OCI-LY1 (cell line): ENCODE data around the gene CHODL.

Source experiments
- H2AFZ ChIP-seq: fragments of 200-600 bp; sonication (generic), shearing (Covaris generic); 2 replicates; pipeline ENCODE4 v1.6.0; 2014; ENCODE audit warnings: antibody characterized with exemption, mild to moderate bottlenecking, low read length
- H3F3A ChIP-seq: fragments of 200-600 bp; sonication (generic), shearing (Covaris generic); 2 replicates; pipeline ENCODE4 v1.6.0; 2014; ENCODE audit warnings: mild to moderate bottlenecking, antibody characterized with exemption, low read length, moderate library complexity; ENCODE audit not compliant: insufficient read depth
- H3K27ac ChIP-seq: fragments of 200-600 bp; sonication (generic); 2 replicates; pipeline ENCODE4 v1.5.1; 2014; ENCODE audit warnings: low read length, mixed run types, mild to moderate bottlenecking, low read depth; ENCODE audit not compliant: poor library complexity, severe bottlenecking
- H3K27me3 ChIP-seq: fragments of 200-600 bp; sonication (generic); 2 replicates; pipeline ENCODE4 v1.6.0; 2014; ENCODE audit warnings: antibody characterized with exemption, mild to moderate bottlenecking, low read length, moderate library complexity; ENCODE audit not compliant: insufficient read depth
- H3K36me3 ChIP-seq: fragments of 200-600 bp; sonication (generic); 2 replicates; pipeline ENCODE4 v1.6.1; 2014; ENCODE audit warnings: mild to moderate bottlenecking, antibody characterized with exemption, low read length, moderate library complexity, mixed read lengths; ENCODE audit not compliant: insufficient read depth
- H3K4me1 ChIP-seq: fragments of 200-600 bp; sonication (generic); 2 replicates; pipeline ENCODE4 v1.5.1; 2014; ENCODE audit warnings: mild to moderate bottlenecking, low read length, moderate library complexity; ENCODE audit not compliant: insufficient read depth, severe bottlenecking
- H3K4me2 ChIP-seq: fragments of 200-600 bp; sonication (generic), shearing (Covaris generic); 2 replicates; pipeline ENCODE4 v1.6.1; 2014; ENCODE audit warnings: low read length
- H3K4me3 ChIP-seq: fragments of 200-600 bp; sonication (generic); 2 replicates; pipeline ENCODE4 v1.5.1; 2014; ENCODE audit warnings: low read length, low read depth, mild to moderate bottlenecking, mixed read lengths; ENCODE audit not compliant: poor library complexity, severe bottlenecking
- H3K79me2 ChIP-seq: fragments of 200-600 bp; shearing (Covaris generic); 2 replicates; pipeline ENCODE4 v1.6.1; 2016; ENCODE audit warnings: mixed run types, low read length, mixed read lengths; ENCODE audit not compliant: insufficient read depth
- H3K9ac ChIP-seq: fragments of 200-600 bp; sonication (generic), shearing (Covaris generic); 2 replicates; pipeline ENCODE4 v1.6.1; 2014; ENCODE audit warnings: mild to moderate bottlenecking, low read length, mixed read lengths
- H3K9me2 ChIP-seq: fragments of 200-600 bp; sonication (generic), shearing (Covaris generic); 2 replicates; pipeline ENCODE4 v1.6.1; 2014; ENCODE audit warnings: low read depth, mild to moderate bottlenecking, low read length, mixed read lengths
- H3K9me3 ChIP-seq: fragments of 200-600 bp; shearing (Covaris generic); 2 replicates; pipeline ENCODE4 v1.6.1; 2014; ENCODE audit warnings: low read length, mixed read lengths
- H4K20me1 ChIP-seq: fragments of 200-600 bp; sonication (generic), shearing (Covaris generic); 2 replicates; pipeline ENCODE4 v1.6.0; 2016; ENCODE audit warnings: mild to moderate bottlenecking, low read length; ENCODE audit not compliant: insufficient read depth
- EZH2 ChIP-seq: fragments of 200-600 bp; sonication (generic), shearing (Covaris generic); IDR thresholded peaks from 2 replicates; pipeline ENCODE4 v1.8.0; 2017; ENCODE audit warnings: borderline replicate concordance, mixed run types, mild to moderate bottlenecking, antibody characterized with exemption, low read length, moderate library complexity, mixed read lengths
- TF ChIP-seq, protein P1 (sequence below): fragments of 200-600 bp; sonication (generic), shearing (Covaris generic); IDR thresholded peaks from 2 replicates; pipeline ENCODE4 v1.5.1; 2017; ENCODE audit warnings: mild to moderate bottlenecking, antibody characterized with exemption, low read length, moderate library complexity, mixed read lengths

Gene CHODL

DNA sequence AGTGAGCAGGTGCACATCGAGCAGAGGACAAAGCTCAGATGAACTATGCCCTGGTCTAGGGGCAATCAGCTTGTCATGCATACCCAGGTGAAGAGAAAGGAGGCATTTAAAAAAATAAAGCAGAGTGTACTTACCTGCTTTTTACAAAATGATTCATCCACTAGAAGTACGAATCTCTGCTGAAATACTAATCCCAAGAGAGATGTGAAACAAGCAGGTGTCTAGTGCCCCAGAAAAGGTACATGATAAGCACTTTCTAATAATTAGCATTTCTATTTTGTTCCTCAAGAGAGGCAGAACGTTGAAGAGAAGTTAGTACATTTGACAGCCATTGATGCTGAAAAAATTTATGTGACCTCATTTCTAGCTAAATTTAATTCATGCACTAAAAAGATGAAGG is 31.1 kb downstream of the CHODL start:
- Histone ChIP-seq H3K4me3 (no peak overlapping the region), H3K4me1 (no peaks in the 10 kb centered on the region), H3K36me3 (no peaks in the 10 kb centered on the region), H3K9me3 (no peaks in the 10 kb centered on the region), H2AFZ (no peak overlapping the region), H3K79me2 (no peaks in the 10 kb centered on the region), H4K20me1 (no peaks in the 10 kb centered on the region), H3K9ac (no peak overlapping the region), H3K4me2 (no peak overlapping the region), H3F3A (no peaks in the 10 kb centered on the region), H3K27me3 (no peaks in the 10 kb centered on the region), H3K9me2 (no peaks in the 10 kb centered on the region), H3K27ac (no peak overlapping the region)
- TF ChIP-seq, protein P1, sequence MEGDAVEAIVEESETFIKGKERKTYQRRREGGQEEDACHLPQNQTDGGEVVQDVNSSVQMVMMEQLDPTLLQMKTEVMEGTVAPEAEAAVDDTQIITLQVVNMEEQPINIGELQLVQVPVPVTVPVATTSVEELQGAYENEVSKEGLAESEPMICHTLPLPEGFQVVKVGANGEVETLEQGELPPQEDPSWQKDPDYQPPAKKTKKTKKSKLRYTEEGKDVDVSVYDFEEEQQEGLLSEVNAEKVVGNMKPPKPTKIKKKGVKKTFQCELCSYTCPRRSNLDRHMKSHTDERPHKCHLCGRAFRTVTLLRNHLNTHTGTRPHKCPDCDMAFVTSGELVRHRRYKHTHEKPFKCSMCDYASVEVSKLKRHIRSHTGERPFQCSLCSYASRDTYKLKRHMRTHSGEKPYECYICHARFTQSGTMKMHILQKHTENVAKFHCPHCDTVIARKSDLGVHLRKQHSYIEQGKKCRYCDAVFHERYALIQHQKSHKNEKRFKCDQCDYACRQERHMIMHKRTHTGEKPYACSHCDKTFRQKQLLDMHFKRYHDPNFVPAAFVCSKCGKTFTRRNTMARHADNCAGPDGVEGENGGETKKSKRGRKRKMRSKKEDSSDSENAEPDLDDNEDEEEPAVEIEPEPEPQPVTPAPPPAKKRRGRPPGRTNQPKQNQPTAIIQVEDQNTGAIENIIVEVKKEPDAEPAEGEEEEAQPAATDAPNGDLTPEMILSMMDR, result no peak
- no peak for TF ChIP-seq EZH2

DNA sequence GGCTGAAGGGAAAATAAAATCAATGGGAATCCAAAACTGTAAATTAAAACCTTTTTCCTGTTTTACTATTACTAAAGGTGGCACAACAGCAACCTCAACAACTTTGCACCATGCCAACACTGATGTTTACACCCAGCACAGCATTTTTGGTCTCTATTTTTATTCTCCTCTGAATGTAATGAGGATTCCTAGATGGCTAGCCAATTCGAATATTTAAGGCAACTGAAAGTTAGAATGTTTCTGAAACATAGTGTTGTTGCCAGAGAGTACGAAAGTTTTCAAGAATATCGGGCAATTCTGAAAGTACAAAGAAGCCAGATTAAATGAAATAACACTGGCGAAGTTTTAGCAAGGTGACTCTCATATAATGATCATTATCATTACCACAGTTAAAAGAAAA is 40.7 kb downstream of the CHODL start:
- H3K9me2 ChIP-seq, result no peaks in the 10 kb centered on the region
- no peak overlapping the region for H3K4me2 ChIP-seq
- no peak overlapping the region for H3K4me3 ChIP-seq
- H2AFZ ChIP-seq, result no peak overlapping the region
- H3K9ac ChIP-seq, result no peak overlapping the region
- no peaks in the 10 kb centered on the region for H3F3A ChIP-seq
- H3K27me3 ChIP-seq, result no peaks in the 10 kb centered on the region
- no peaks in the 10 kb centered on the region for H3K4me1 ChIP-seq
- no peaks in the 10 kb centered on the region for H4K20me1 ChIP-seq
- H3K36me3 ChIP-seq, result no peaks in the 10 kb centered on the region
- H3K9me3 ChIP-seq, result no peaks in the 10 kb centered on the region
- H3K27ac ChIP-seq, result no peak overlapping the region
- no peaks in the 10 kb centered on the region for H3K79me2 ChIP-seq
- TF ChIP-seq EZH2, result no peak
- TF ChIP-seq, protein P1, result no peak

DNA sequence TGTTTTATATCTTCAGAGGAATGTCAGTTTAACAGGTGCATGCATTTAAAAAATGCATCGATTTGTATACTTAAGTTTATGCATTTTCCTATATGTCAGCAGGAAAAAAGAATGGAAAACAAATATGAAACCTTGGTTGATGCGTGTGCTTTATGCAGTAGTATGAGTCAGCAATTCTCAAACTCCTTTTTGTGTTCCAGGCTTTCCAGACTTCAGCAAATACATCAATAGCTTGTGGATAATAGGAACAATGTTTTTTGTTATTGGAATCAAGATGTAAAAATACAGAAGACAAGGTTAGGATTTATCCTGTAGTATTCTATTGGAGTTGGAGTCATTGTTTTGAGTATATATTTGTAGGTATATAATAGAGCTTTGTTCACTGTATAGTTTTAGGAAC is 45.2 kb downstream of the CHODL start:
- Histone ChIP-seq H3K79me2 (no peaks in the 10 kb centered on the region), H3K4me3 (no peak overlapping the region)

More for the DNA sequence above, 45.2 kb downstream of the CHODL start:
- no peaks in the 10 kb centered on the region for H4K20me1 ChIP-seq
- no peaks in the 10 kb centered on the region for H3F3A ChIP-seq
- TF ChIP-seq EZH2, result no peak
- TF ChIP-seq, protein P1, result no peak
- H3K27me3 ChIP-seq, result no peaks in the 10 kb centered on the region; the same call in 1 of the 2 replicates
- H3K9ac ChIP-seq, result no peak overlapping the region
- no peaks in the 10 kb centered on the region for H3K9me2 ChIP-seq
- H2AFZ ChIP-seq, result no peak overlapping the region
- H3K4me2 ChIP-seq, result no peak overlapping the region
- no peak overlapping the region for H3K27ac ChIP-seq
- H3K36me3 ChIP-seq, result no peaks in the 10 kb centered on the region
- H3K4me1 ChIP-seq, result no peaks in the 10 kb centered on the region
- H3K9me3 ChIP-seq, result no peaks in the 10 kb centered on the region
